NCI-H524 (cell line): ENCODE data around the gene AOPEP.

Experiments
- DNase-seq, 2 experiments: peaks; one replicate each; lab custom pipeline; 2025; lab: John Stamatoyannopoulos, UW

The AOPEP gene

GRCh38 chr9:94896512-94896911 lies 170.0 kb downstream of the AOPEP start:
- DNase-seq: no peak

DNA sequence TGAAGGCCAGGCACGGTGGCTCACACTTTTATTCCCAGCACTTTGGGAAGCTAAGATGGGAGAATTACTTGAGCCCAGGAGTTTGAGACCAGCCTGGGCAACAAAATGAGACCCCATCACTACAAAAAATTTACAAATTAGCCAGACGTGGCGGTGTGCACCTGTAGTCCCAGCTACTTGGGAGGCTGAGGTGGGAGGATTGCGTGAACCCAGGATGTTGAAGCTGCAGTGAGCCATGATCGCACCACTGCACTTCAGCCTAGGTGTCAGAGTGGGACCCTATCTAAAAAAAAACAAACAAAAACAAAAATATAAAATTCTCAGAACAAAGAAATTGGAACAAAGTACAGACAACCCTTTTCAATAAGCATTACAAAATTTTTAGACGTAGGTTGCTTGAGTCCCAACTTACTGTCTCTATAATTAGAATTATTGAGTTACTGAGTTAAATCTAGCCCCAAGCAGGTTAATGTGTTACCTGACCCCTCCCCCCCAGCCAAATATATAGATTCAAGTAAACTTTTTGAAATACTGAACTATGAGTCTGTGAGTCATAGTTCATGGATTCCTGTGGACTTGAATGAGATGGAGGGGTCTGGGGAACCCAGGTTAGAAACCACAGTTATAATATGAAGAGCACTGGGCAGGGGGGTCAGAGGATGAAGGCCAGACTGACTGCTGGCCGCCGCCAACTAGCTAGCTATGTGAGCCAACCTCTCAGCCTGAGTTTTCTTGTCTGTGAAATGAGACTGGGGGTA lies 173.1 kb downstream of the AOPEP start:
- no peak for DNase-seq

GRCh38 chr9:94900222-94901018 lies 173.9 kb downstream of the AOPEP start:
- DNase-seq: no peak

DNA sequence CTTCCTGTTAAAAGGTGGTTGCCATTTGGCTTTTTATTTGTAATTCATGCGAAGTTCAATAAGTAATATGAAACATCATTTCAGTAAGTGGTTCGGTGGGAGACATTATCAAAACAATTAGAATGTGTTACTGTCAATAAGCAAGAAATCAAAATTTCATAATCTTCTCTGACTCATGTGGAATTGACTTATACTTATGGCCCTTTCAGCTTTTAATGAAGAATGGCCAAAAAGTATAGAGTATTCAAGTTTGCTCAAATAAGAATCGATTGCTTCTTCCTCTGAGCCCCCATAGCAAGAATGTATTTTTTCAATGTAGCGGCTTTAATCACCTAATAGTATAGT lies 174.5 kb downstream of the AOPEP start:
- DNase-seq: no peak

DNA sequence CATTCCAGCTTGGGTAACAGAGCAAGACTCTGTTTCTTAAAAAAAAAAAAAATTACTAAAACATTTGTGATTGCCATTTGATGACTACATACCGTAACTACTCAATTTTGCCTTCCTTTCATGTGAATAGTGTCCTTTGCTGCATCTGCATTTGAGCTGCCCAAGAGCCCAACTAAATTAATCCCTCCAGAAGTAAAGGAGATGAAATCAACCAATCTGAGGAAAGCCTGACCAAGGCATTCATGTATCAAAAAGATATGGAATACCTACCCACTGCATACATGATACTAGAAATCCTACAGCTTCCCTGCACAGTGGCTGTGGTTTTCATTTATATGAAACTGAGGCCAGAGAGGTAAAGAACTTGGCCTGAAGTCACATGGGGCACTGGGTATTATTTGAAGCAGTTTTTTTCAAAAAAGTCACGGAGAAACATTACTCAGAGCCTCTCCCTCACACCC lies 177.5 kb downstream of the AOPEP start:
- DNase-seq: no peak

DNA sequence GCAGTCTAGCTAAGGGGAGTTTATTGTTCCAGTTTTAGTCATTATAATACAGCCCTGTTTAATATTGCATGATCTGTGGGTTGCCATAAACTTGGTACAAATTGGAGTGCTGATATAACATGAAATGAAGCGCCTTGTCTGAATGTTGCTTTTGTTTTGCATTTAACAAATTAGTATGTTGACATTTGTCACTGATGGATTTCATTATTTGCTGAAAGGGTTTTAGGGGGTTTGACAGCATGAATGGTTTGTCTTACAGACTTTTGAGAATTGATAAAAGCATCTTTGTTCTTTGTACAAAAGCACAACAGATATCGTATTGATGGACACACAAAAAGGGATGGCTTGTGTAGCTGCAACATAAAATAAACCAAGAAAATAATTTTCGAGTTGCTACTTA lies 178.3 kb downstream of the AOPEP start:
- DNase-seq: no peak

GRCh38 chr9:94905606-94906005 lies 179.1 kb downstream of the AOPEP start:
- no peak for DNase-seq

DNA sequence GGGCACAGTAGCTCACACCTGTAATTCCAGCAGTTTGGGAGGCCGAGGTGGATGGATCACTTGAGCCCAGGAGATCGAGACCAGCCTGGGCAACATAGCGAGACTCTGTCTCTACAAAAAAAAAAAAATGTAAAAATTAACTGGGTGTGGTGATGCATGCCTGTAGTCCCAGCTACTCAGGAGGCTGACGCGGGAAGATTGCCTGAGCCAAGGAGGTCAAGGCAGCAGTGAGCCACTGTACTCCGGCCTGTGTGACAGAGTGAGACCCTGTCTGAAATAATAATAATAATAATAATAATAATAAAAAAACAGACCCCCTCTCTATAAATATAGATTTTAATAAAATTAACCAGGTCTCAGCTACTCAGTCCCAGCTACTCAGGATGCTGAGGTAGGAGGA lies 179.7 kb downstream of the AOPEP start:
- DNase-seq: no peak

- no peak for DNase-seq
Measured at GRCh38 chr9:94906713-94907112, 180.2 kb downstream of the AOPEP start.

DNA sequence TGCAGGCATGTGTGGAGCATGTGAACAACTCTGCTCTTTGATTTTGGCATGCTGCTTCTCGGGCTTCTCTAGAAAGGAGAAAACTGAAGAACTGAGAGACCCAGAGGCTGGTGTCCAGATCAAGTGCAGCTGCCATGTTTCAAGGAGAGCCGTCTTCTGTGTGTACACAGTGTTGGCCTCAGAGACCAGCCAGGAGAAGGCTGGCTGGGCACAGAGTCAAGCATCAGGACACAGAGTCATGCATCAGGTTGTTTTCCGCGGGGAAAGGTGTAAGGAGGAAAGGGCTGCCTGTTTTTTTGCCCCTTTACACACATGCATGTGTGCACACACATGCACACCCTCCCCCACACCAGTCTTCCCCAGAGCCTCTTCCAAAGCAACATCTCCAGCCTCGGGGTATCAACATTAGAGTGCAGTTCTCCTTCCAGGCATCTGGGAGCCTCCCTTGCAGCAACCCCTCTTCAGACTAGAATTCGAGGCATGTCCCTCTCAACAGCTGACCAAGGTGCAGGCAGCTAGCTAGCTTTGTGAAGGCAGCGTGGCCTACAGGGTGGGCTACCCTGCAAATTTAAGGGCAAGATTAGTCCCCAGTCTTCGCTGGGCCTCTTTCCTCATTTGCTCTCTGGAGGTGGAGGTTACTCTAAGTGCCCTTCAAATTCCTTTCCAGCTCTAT lies 180.9 kb downstream of the AOPEP start:
- DNase-seq: no peak

DNA sequence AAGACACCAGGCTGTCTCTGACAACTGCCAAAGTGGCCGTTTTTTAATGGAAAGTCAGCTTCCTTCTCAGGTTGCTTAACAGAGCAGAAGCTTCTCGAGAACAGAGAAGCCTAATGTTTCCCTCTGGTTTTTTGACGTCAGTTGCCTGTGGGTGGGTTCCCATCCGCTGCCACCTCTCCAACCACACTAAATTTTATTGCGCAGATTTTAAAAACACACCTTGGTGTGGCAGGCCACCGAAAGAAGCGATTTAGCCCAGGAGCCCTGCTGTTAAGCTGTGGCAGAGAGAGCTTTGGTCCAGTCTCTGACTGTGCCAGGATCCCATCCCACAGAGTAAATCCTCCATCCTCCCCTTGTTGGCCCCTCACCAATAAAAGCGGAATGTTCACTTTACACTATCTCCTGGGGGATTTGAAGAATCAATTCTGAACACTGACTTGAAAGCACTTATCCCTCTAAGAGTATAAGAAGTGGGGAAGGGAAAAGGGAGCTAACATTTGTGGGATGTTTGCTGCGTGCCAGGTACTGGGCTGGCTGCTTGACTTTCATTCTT lies 181.6 kb downstream of the AOPEP start:
- DNase-seq: no peak

- no peak for DNase-seq
Measured at GRCh38 chr9:94908583-94909249, 182.2 kb downstream of the AOPEP start.

DNA sequence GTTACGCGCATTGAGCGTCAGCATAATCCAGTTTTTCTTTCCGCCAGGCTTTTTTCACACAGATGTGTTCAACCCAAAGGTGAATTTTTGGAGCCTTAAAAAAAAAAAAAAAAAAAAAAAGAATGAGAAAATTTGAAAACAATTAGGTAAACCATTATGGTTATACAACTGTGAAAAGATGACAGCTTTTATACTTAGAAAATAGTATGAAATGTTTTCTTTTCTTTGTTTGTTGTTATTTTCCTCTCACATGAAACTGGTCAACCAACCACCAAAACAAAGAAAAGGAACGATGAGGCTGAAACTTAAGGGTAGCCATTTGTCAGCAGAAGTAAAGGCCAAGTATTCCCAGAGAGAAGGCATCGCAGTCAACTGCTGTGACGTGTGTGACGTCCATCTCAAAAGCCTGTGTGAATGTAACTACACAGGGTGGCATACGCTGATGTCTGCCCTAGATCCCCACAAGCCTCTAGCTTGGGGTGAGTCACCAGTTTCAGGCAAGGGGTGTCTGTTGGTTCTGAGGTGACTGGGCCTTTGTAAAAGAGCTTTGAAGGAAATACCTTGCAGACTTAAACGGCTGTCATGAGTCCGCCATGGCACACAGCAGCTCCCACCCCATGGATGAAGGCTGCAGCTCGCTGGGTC lies 182.9 kb downstream of the AOPEP start:
- DNase-seq: no peak

DNA sequence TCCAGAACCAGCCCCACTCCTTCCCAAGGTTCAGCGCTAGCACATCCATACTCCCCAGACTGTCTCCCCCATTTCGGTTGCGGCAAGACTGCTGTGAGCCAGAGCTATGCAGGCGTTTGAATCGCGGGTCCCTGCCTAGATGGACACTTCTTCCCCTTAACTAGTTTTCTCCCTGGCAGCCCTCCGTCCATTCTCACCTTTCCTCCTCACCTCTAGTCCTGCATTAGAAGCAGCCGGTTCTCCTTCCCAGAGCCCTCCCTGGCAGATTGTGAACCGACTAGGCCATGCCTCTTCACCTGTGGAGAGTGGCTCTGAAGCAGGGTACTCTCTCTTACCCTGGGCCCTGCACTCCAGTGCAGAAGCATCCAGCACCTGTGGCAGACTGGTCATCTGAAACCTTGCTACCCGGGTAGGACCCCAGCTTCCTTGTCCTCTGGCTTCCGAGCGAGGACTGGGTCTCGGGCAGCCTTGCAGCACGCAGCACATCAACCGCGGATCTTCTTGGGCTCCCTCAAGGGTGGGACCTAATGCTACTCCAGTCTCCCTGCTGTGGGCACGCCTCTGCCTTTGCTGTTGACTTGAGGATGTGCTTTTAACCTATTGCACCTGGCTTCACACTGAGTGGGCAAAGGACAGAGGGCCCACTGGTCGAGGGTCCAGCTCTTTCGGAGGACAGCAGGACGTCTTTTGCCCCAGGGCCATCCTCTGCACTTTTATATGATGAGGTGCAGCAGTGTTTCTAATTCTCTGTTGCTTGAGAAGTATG lies 183.6 kb downstream of the AOPEP start:
- no peak for DNase-seq

DNA sequence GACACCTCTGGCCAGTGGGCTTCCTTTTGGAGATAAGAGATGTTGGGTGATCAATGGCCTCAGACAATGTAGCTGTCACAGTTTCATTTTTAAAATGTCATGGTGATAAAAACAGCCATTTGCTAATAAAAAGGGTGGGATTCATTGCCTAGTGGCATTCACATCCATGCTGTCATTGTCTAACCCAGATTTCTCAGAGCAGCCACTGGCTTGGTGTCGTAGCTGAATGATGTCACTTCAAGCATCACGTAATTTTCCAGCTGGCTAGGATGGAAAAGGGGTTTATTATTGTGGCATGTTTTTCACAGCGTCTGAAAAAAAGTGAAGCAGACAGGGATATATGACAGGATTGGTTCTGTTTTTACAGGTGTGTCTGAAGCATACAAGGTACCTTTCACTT lies 184.7 kb downstream of the AOPEP start:
- no peak for DNase-seq

DNA sequence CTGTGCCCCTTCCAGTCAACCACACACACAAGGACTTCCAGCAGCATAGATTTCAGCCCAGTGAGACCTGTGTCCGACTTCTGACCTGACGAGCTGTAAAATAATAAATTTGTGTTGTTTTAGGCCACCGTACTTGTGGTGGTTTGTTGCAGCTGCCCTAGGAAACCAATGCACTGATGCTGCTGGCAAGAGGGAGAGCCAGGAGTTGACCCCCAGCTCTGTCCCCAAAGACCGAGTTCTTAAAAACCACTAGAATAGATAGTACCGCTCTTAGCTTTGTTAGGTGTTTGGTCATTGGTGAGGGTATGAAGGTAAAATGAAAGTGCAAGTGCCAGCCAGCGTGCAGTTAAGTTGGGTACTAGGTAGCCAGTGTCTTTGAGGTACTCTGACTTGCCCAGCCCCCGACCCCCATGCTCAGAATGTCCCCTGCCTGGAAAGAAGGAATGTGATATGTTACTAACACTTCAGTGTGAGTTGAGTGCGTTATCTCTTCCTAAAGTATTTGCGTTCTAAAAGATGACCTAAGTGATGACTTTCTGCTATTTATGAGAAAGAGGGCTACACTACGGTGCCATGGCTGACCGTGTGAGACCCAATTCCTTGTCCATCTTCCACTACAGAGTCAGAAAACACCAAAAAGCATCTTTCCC lies 185.6 kb downstream of the AOPEP start:
- DNase-seq: no peak

DNA sequence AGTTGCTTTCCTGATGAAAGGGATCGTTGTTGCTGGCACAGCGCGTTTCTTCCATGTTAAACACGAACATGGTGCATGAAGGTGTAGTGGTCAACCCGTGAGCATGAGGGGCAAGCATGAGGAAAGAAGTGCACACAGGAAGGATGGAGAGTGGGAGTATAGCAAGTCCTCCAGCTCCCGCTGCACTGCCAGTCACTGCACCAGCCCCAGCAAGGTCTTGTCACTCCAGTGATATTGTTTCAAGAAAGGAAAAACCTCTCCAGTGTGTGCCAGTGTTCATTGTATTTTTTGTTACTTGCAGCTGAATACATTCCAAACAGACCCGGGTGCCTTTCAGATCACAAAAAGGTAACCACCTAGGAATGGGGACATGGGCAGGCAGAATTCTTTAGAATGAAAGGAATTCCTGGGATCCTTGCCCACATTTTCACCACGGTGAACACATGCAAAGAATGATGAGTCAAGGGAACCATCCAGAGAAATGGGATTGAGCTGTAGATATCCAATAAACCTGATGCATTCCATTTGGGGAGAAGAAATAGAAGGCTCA lies 186.3 kb downstream of the AOPEP start:
- no peak for DNase-seq

GRCh38 chr9:94913550-94913949 lies 187.1 kb downstream of the AOPEP start:
- DNase-seq: no peak

DNA sequence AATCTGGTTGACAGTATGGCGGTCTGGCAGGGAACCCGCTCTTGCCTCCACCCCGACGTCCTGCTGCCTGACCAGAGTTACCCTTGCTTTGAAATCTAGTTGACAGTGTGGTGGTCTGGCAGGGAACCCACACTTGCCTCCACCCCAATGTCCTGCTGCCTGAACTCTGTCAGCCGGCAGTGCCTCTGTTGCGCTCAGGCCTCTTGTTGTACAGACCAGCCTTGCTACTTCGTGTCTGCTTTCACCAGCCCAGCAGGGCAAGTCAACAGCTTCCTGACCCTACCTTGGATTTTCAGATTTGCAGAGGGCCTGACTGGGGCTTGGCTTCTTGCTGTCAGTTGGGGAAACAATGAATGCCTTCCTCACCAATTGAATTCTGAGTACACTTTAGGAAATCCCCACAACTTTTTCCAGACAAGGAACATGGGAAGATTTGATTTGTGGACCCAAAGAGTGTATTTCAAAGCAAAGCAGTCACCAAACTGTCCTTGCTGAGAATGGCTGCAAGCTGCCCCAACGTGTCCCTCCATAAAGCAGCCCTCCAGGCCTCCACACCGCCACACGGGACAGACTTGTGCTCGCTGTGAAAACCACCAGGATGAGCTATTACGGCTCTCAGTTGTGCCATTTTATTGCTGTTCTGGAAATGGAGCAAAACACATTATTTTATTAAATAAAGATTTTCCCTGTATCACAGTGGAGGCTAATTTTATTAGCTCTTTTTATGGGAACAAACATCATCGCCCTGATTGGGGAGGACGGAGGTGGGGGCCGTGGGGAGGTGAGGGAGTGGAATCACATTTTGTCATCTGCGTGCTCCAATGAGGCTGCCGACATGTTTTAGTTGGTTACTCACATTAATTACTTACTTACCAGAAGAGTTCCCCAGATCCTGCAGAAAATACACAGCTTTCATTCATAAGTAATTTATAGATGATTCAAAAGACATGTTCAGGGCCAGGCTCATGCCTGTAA lies 189.3 kb downstream of the AOPEP start:
- DNase-seq: no peak
